Amniotic epithelial cell (primary cell): ENCODE results near the gene AK1.
A peak's percentile ranks its signal among the peaks of the same experiment; 100 is the strongest.

Experiments used
- DNase-seq: peaks from one replicate; pipeline ENCODE4 v3.0.0-alpha.2; 2010; ENCODE audit warnings: low read depth

The AK1 gene

DNA sequence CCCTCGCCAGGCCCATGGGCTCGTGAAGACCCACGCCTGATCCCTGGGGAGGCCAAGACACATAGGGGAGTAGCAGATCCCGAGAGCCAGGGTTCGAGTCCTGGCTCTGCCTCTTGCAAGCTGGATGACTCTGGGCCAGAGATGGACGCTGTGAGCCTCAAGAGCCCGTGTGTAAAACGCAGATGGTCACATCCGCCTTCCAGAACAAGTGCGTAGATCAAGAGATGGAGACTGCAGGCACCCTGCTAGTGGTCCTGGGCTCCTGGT, 31.1 kb upstream of the AK1 start:
- no peak for DNase-seq

DNA sequence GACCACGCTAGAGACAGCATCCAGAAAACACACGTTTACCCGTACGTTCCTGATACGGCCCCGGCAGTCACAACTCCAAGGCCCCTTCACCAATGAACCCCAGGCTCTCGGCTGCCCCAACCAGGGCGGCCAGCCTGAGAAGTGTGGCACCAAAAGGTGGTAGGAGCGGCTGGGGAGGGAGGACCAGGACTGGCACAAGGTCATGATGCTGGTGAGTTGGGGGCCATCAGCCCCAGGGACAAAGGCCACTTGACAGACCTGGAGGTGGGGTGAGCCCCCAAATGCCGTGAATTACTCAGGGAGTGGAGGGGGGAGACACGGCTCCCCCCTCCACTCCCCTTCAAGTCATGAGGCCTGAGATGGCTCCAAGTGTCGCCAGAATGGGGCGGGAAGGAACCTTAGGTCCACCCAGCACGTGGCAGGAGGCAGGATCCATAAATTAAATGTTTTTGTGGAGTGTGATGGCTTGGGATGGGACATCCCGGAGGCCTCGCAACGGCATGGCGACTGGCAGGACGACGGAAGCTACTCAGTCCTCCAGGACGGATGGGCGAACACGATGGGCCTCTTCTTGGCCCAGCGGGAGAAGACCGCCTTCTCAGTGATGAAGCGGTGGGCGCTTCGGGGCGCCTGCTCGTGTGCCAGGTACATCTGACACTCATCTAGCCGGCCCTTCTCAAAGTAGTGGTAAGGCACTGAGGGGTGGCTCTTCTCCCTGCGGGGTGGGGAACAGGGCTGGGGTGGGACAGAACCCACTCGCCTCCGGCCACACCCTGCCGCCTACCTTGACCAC, 30.6 kb upstream of the AK1 start:
- DNase-seq = no peak

DNA sequence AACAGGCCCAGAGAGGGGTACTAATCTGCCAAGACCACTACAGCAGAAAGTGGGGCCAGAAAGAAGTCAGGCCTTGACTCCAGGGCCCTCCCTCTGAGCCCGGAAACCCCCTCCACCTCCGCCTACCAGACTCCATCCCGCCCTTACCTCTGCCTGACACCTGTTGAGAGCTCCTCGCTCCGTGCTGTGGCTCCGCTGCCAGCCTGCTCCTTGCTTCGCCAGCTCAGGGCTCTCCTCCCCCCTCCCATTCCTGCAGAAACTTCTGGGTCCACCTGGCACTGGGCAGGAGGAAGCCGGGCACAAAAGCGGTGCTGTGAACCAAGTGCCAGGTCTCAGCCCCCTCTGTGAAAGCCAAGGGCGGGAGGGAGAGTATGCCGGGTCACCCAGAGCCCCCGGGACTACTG, 28.3 kb upstream of the AK1 start:
- no peak for DNase-seq

DNA sequence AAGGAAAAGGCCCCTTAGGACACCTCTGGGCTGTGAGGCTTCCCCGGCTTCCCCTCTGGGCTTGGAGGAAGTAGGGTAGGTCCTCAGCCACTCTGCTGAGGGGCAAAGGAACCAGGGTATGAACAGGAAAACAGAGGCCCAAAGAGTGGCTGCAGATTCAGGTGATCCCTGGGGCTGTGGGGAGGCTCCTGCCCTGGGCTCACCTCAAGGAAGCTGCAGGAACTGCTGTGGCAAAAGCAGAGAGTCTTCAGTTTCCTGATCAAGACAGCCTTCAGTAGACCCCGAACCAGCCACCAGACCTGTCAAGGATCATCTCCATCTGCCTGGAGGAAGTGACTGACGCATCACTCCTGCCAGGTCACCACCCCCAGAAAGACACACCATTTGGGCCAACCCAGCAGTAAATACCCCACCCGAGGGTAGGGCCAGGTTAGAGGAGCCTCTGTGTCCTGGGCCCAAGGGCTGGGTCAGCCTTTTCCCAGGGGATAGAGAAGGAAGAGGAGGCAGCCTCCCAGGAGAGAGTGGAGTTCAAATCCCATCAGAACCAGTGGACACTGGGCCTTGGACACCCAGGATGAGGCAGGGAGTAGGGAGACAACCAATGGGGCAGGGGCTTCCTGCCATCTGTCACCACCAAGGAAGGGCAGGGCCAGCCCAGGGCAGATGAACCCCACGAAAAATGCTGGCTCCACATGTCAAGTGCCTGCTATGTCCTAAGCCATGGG, 27.7 kb upstream of the AK1 start:
- no peak for DNase-seq

DNA sequence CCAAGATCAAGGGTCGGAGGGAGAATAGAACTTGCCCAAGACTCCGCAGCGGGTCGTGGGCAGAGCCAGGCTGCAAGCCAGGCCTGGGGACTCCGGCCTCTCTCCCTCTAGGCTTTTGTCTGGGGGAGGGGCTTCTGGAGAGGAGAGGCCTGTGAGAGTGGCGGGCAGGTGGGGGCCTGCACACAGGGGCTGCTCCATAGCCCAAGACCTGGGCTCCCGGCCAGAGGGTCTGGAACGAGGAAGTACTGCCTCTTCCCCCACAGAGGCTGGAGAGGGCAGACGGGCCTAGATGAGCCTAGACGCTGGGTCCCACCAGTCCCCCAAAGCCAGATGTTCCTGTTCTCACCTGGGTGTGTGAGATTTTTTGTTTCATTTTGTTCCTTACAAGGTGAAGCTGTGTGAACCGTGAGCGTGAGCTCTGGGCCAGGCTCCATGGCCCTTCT, 27.1 kb upstream of the AK1 start:
- DNase-seq = no peak

DNA sequence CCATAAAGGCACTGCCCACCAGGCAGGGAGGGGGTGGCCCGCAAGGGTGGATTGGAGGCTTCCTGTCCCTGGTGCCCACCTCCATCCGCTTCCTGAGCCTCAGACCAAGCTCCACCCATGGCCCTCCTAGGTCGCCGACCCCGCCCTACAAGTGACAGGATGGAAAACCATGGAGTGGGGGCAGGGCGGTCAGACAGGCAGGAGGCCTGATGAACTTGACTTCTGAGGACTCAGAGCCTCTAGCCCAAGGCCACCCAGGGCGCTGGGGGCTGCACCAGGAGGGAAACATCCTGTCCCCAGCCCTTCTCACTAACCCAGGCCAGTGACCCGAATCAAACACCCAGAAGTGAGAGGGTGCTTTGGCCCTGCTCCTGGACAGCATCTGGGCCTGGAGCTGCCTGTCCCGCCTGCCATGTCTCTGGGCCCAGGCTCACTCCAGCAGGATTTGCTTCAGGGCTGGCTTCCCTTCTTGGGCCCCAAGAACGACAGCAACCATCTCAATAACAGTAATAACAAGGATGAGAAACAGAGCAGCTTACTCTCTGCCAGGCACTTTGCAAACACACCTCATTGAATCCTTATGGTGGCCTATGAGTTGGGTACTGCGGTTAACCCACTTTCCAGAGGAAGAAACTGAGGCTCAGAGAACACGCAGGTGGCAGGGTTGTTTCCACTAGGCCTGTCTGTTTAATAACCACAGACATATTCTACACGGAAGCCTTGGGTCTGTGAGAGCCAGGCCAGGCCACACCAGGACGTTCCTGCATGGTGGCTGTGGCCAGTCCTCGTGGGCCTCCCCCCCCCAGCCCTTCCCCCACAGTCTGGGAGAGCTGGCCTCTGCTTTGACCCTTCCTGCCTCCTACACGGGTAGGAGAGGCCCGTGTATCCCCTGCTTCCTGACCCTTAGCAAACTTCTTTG, 26.3 kb upstream of the AK1 start:
- no peak for DNase-seq

DNA sequence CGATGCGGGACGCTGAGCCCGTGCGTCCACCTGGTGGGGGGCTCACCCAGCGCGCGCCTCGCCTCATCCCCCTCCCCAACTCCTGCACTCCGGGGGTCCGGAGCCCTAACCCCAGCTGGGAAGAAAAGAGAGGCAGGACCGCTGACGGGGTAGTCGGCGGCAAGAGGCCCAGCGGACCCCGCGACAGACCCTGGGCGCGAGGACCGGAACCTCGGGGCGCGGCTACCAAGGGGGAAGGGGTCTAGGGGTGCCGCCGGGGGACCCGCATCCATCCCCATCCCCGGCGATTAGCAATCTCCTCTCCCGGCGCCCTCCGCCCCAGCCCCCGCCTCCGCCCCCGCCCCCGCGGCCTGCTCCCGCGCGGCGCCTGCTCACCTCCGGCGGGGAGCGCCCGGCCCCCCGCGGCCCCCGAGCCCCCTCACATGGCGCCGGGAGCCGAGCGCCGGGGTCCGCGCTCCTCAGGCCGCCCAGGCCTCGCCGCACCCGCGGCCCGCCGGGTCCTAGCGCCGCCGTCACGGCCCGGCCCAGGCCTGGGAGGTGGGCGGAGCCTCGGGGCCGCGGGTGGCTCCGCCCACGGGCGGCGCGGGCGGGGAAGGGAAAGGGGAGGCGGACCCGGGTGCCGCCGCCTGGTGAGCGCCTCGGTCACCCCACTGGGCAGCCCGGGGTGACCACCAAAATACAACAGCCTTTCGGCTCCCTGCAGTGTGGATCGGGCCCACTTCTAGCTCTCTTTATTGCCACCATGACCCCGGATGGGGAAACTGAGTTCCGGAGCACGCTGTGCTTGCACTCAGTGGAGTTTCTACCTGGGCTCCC, 21.9 kb upstream of the AK1 start, which contains the start of gene ST6GALNAC6:
ST6GALNAC6 (minus strand) TSS at position 476 of the 816 bp plus-strand sequence. CDS start 1,622 bp downstream, outside the sequence.
- DNase-seq = peak; percentile 61

DNA sequence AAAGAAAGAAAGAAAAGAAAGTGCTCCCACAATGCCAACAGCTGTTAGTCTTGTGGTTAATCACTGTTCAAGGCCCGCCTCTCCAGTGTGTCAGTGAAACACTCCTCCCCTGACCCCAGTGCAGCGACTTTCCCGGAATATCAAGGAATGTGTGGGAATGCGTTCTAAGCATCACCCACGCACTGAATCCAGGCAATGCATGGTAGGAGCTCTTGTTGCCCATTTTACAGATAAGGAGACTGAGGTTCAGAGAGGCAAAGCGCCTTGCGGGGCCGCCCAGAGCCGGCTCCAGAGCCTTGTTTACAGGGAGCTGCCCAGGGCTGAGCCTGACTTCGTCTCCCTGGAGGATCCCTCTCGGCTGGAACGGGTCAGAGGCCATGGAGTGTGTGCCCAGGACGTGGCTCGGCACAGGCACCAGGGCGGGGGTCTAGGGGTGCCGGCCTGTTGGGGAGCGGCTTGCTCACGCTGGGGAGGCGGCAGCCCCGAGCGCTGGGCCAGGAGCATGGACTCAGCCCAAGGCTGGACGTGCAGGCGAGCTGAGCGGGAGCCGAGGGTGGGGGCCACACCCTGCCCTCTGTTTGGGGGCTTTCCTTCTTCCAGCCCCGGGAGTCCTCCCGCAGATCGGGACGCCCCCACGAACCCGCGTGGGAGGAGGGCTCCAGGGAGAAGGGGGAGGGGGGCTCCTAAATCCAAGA, 21.1 kb upstream of the AK1 start:
- DNase-seq = peak; percentile 94

DNA sequence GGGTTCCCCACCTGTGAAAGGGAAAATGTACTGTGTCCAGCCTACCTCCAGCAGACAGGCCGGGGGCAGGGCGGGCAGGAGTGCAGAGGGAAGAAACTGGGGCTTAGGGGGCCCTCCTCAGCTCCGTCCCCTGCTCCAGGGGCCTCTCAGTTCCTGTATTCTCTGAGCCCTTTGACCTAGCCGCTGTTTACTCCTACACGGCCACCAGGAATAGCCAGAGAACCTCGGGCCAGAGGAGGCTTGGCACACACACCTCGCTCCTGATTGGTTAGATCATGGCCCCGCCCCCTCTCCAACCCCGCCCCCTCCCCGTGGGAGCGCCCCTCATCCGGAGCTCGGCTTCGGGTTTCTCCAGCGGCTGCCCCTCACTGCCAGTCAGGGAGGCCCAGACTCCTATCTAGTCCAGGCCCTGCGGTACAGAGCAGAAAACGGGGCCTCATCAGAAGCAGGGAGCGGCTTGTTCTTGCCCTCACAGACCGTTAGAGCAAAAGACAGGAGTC, 19.8 kb upstream of the AK1 start:
- DNase-seq = peak; percentile 90

DNA sequence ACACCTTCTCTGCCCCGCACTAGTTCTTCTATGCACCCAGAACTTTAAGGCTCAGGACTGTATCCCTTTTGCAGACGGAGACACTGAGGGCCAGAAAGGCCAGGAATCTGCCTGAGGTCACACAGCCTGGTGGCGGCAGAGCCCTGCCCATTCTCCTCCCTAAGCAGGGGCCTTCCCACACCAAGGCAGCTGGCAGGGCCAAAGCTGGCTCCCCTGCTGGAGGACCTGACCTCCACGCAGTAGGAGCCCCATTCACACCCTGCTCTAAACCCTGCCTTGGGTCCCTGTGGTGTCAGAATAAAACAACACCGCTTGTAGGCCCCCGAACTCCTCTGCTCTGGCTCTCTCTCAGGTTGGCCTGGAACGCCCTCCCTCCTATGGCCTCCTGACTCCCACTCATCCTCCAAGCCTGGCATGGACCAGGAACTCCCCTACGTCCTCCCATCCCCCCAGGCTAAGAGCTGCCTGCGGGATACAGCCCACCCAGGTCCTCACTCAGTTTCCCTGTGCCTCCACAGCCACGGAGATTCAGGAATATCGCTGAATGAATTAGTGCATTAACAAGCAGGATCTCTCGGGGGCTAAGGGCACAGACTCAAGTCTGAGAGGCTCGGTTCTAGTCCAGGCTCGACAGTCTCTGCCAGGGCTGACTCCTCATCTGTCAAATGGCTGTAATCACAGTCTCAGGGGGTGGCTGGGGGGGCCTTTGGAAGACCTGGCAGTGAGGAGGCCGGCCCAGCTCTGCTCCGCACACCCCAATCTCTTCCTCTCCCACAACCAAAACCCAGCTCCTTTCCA, 19.1 kb upstream of the AK1 start:
- no peak for DNase-seq

DNA sequence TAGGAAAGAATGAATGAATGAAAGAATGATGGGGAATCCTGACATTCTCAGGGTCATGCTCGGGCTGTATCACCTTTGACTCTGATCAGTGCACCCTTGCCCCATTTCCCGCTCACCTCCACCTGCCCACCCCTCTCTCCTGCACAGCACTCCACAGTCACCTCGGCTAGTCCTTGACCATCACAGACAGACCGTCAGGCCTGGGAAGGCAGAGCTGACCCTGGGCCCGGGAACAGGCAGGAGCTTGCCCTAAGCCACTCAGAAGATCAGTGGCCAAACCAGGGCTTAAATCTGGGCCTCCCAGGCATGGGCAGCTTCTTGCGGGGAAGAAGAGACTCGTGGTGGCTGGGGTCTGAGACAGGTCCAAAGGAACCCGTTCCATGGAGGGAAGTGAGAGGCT, 18.3 kb upstream of the AK1 start:
- no peak for DNase-seq

DNA sequence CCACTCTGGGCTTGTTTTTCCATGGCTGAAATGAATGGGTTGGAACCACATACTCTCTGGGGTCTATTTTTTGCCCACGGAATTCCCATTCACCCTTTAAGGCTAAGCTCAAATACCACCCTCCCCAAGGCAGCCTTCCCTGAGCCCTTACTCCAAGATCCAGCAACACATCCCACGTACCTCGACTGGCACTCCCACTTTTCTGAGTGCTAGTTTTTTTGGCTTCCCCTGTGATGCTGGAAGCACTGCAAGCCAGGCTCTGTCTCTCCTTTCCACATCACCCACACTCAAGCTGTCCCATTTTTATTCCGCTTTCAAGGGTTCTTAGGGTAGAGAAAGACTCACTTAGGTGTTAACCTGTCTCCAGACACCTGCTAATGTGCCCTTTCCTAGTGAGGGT, 15.9 kb upstream of the AK1 start:
- no peak for DNase-seq

DNA sequence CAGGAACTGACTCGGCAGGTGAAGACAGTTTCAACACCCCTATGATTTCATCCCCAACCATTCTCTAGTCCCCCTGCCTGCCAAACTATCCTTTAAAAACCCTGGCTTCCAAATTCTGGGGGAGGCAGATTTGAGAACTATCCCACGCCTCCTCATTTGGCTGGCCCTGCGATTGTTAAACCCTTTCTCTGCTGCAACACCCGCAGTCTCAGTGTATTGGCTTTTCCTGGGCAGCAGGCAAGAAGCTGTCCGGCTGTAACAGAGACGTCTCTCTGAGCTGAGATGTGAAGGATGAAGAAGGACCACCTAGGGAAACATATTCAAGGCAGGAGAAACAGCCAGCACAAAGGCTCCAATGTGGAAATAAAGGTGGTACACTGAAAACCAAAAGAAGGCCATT, 15.4 kb upstream of the AK1 start:
- no peak for DNase-seq

DNA sequence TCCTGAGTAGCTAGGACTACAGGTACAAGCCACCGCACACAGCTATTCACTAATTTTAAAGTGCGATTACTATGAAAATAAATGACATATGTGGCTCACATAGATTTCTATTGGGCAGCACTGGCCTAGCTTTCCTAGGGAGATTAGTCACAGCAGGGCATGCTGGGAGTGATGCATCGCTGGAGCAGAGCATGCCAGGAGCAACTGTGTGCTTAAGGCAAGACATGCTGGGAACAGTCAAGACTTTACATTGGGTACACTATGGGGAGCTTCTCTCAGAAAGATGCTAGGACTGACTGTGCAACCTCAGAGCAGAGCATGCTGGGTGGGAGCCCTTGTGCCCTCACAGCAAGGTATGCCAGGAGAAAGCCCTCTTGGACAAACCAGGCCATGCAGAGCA, 12.6 kb upstream of the AK1 start:
- DNase-seq = no peak

DNA sequence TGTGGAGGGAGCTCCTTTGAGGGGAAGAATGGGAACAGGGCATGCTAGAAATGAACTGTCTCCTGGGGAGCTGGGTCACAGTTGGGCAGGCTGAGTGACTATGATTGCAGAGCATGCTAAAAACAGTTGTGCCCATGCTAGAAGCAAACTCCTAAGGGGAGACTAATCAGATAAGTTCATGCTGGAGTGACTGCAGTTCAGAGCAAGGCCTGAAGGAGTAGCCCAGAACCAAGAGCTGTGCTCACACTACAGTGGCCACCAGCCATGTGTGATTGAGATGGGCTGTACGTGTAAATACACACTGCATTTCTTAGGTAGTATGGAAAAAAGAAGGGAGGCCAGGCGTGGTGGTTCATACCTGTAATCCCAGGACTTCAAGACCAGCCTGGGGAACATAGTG, 10.3 kb upstream of the AK1 start:
- no peak for DNase-seq

DNA sequence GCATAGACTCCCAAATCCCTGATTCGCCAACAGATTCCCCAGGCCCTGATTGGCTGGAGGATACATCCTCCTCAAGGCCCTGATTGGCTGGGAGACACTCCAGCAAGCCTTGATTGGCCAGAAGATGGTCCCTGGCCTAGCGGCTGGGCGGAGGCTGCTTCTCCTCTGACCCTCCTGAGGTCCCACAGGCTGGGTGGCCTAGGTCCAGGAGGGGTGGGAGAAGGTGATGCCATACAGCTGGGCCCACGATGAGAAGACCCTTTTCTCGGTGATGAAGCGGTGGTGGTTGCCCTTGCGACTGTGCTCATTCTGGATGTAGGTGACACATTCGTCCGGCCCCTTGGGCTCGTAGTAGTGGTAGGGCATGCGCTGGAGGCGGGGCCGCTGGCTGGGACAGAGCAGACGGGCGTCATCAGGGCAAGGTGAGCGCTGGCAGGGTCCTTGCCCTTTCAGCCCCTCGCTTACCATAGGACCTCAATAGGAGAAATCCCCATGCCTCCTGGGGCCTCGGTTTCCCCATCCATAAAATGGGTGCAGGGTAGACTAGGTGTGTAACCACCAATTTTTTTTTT, 9.0 kb upstream of the AK1 start:
- no peak for DNase-seq

DNA sequence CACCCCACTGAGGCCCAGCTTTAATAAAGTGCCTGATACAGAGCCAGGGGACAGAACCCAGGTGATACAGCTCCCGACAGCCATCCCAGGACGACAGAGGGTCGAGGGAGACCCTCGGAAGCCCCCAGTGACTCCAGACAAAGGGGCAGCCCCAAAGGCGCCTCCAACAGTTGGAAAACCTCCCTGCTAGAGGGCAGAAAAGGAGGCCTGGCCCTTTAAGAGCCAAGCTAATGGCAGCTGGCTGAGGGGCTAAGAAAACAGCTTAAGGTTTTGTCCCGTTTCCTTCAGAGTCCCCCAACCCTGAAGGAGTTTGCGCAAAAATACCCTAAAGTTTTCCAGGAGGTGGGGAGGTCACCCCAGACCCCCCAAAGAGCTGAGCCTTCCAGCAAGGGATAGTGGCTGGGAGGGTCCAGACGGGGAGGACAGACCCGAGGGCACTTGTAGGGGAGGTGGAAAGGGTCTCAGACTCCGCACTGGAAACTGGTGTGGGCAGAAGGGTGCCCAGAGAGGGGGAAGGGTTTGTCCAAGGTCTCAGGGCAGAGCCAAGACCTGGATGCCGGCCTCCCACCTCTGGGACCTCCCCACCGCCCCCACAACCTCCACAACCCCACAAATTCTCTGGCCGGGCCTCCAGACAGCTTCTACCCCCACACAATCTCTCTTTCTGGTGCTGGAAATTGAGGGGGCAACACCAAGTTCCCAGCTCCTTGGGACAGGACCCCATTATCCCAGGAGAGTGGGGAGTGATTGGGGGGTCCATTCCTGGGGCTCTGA, 8.2 kb upstream of the AK1 start:
- DNase-seq = no peak

DNA sequence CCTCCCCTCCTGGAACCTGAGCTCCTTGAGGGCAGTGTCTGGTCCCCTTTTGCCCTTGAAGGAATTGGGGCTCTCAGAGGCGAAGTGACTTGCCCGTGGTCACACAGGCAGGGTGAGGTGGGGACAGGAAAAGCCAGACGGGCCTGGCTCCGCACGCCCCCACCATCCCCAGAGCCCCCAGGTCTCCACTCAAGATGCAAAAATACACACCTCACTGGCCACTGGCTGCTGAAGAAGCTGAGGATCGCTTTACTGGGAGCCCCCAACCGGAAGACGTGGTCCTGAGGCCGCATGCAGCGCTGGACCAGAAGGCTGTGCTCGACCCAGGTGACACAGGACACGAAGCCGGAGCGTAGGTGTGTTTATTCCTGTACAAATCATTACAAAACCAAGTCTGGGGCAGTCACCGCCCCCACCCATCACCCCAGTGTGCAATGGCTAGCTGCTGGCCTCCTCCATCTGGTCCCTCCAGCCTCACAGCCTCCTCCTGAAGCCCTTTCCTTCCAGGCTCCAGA, 7.6 kb upstream of the AK1 start:
- no peak for DNase-seq

DNA sequence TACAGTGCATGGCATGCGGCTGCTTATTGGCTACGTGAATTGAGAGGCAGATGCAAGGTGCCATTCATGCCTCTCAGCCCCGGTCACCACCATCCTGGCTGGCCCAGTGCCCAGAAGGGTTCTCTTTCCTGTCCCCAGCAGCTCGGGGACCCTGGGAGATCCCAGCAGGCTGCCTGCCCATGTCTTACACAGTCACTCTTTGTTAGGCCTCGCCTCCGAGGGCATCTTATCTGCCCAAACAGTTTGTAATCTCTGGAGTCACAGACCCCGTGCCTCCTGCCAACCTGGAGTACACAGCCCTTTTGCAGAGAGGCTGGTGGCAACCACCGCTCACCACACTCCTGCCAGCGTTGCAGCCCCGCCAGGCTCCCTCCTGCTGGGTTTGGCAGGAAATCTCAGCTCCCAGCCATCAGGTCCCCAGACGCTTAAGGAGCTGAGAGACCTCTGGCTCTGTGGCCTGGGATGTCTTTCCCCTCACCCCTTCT, 7.0 kb upstream of the AK1 start:
- no peak for DNase-seq
